SH-SY5Y (cell line): Measurements from ENCODE around the gene CENPO.

Source experiments
- GATA2 ChIP-seq: IDR thresholded peaks from 2 replicates; pipeline ENCODE4 v1.6.1; 2011; ENCODE audit warnings: mild to moderate bottlenecking, low read depth, low read length
- GATA3 ChIP-seq: IDR thresholded peaks from 2 replicates; pipeline ENCODE4 v1.6.1; 2011; ENCODE audit warnings: low read depth, mild to moderate bottlenecking, low read length, moderate library complexity

GRCh38 chr2:24856791-24857211 is 63.6 kb downstream of the CENPO start:
- no peak for TF ChIP-seq GATA2
- TF ChIP-seq GATA3 = no peak
